Iris pigment epithelial cell (primary cell): ENCODE measurements around the gene PODNL1.

Experiments used
- DNase-seq: peaks from one replicate; pipeline ENCODE4 v3.0.0-alpha.2; 2011; ENCODE audit warnings: low read depth

The PODNL1 gene, protein sequence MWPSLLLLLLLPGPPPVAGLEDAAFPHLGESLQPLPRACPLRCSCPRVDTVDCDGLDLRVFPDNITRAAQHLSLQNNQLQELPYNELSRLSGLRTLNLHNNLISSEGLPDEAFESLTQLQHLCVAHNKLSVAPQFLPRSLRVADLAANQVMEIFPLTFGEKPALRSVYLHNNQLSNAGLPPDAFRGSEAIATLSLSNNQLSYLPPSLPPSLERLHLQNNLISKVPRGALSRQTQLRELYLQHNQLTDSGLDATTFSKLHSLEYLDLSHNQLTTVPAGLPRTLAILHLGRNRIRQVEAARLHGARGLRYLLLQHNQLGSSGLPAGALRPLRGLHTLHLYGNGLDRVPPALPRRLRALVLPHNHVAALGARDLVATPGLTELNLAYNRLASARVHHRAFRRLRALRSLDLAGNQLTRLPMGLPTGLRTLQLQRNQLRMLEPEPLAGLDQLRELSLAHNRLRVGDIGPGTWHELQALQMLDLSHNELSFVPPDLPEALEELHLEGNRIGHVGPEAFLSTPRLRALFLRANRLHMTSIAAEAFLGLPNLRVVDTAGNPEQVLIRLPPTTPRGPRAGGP

DNA sequence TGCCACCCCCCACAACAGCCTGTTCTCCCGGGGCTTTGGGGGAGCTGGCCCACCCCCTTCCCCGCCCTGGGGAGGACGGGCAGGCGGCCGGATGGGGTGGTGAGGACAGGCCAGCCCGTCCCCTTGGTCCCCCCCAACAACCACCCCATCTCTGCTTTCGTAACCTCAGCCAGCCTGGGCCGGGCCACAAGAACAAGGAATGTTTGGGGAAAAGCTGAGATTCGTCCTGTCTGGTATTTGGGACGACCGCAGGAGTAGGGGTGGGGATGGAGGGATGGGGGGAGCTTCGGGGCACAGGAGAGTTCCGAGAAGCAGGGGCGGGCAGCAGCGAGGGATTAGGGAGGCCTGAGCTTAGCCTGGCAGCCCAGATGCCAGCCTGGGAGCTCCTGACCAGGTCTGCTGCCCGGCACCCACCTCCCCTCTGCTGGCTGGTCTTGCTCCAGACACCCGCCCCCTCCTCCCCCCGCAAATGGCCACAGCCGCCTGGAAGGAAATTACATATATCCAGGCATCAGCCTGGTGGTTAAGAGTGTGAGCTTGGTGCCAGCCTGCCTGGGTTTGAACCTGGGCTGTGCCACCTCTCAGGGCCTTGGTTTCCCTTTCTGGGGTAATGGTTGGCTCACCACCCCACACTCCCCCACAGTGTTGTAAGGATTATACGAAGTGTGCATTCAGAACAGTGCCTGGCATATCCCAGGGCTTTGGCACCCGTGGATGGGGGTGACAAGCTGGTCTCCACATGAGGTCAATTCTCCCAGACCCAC, at the start of gene PODNL1:
Gene PODNL1, minus strand, starts transcription at position 117 of the 764 bp plus-strand sequence. CDS start 236 bp downstream, outside the sequence.
- peak; percentile 48 for DNase-seq

DNA sequence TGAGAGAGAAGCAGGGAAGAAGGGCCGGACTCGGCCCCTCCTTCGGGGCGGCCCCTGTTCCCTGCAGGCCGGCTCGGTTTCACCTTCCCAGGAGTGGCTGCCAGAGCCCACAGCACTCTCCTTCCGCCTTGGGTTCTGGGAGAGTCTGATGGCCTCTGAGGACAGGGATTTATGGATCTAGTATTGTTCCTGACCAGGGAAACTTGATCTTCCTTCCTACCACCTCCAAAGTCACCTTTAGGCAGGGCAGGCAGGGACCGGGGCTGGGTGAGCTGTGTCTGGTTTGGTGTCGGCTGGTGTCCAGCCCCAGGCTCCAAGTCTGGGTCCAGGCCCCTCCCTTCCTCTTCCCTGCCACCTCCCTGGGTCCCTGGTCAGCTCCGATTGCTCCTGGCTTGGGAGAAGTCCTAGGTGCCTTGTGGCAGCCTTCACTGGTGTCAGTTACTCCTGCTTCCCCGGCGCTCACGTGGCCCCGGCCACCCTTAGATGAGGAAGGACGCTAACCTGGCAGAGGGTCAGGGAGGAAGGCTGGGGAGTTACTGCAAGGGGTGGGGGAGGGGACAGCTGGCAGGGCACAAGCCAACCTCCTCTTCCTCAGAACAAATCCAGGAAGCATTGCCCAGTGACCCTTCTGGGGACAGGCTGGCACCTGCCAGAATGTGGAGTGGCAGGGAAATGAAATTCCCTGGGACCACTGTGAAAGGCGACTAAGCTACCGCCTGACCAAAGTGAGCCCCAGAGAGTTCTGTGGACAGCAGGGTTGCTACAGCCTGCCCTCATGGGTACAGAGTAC, 49.1 kb upstream of the PODNL1 start:
- no peak for DNase-seq

DNA sequence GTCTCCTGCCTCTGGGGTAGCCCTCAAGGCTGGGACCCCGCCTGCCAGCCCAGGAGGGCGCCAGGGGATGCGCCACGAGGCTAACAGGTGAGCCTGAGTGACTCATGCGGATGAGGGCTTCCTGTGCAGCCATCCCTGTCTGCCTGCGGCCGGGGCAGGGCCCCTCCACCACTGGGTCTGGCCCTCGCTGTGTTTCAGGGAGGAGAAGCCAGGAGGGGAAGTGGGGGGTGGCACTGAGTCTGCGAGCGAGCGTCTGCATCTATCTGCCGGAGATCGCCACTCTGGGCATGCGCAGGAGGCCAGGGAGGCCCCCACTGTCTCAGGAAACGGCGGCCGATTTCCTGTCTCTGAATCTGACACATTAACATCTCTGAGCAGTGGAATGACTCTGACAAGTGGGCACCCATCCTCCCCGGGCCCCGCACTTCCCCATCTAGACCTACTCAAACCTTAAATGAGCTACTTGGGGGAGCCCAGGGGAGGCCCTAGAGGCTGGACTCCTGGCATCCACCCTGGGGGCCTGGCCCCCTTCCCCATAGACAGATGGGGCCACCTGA, 48.2 kb upstream of the PODNL1 start:
- peak; percentile 80 for DNase-seq

DNA sequence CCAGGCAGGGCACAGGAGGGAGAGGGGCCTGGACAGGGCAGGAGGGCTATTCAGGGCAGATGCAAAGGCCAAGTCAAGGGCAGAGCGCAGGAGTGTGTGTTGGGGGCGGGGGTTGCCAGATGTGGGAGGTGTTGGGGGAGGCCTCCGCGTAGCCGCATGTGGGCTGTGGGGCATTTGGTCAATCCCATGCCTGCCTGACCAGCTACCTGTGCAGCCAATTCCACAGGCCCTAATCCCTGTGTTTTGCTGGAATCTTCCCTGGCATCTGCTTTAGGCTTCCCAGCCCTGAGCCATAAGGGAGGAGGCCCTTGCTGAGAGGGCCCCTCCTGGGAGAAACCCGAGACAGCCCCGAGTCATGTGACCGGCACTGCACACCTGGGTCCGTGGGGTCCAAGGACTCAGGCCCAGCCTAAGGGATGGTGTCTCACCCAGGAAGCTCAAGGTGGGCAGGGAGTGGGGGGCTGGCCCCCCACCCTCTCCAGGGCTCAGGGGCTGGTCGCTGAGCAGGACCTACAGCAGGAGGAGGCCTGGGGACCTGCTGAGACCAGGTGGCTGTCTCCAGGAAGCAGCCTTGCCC, 47.6 kb upstream of the PODNL1 start:
- no peak for DNase-seq

DNA sequence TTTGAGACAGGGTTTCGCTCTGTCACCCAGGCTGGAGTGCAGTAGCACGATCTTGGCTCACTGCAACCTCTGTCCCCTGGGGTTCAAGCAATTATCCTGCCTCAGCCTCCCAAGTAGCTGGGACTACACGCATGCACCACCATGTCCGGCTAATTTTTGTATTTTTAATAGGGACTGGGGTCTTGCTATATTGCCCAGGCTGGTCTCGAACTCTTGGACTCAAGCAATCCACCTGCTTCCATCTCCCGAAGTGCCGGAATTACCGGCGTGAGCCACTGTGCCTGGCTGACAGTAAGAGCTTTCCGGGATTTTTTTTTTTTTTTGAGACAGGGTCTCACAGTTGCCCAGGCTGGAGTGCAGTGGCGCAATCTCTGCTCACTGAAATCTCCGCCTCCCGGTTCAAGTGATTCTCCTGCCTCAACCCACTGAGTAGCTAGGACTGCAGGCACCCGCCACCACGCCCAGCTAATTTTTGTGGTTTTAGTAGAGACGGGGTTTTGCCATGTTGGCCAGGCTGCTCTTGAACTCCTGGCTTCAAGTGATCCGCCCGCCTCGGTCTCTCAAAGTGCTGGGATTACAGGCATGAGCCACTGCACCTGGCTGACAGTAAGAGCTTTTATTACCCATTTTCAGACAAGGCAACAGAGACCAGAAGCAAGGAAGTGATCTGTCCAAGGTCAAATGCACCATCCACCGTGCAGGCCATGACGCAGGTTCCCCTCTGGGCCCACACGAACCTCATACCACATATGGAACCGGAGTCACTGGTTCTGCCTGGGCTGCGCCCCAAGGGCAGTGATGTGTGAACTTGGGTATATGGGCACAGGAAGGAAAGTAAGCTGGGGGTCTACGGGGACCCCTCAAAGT, 46.9 kb upstream of the PODNL1 start:
- DNase-seq: no peak

DNA sequence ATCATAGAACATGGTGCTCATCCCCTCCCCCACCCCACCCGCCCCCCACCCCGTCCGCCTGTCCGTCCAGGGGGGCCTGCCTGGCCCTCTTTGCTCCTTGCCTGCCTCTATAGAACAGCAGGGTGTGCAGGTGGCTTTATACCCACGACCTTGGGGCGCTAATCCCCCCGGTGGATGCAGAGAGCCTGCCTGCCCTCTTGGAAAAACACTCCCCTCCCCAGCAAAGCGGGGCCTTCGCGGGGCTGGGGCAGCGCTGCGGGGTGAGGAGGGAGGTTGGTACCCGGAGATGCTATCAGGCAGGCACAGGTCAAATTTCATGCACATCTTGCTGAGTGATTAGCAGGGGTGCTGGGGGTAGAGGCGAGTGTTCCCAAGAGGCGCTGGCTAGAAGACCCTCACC, 46.0 kb upstream of the PODNL1 start:
- no peak for DNase-seq

DNA sequence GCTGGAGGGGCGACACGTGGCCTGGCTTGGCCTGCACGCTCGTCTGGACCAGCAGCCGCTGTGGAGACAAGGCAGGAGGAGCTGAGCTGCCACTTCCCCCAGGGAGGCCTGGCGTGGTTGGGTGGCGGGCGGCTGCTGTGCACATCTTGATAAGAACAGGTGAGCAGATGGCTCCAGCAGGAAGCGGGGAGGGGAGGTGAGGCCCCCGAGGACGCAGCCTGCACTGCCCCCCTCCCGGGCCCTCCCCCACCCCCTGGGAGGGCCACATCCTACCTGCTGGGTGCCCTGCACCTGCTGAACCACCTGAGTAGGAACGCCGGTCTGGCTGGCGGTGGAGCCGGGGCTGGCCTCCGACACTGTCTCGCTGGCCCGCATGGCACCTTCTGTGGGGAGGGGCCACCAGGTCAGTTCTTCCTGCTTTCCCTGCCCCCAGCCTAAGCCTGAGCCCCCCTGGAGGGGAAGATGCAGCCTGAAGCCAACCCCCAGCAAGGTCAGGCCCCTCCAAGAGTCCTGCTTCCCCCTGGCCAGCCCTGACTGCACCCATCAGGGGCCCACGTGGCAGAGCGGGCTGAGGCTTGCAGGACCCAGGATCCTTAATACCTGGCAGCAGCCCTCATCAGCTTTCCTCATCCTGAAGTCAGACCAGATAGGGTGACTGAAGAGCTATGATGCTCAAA, 45.1 kb upstream of the PODNL1 start:
- DNase-seq: no peak

- DNase-seq: no peak
Observed at GRCh38 chr19:13982773-13983172, 44.6 kb upstream of the PODNL1 start.

DNA sequence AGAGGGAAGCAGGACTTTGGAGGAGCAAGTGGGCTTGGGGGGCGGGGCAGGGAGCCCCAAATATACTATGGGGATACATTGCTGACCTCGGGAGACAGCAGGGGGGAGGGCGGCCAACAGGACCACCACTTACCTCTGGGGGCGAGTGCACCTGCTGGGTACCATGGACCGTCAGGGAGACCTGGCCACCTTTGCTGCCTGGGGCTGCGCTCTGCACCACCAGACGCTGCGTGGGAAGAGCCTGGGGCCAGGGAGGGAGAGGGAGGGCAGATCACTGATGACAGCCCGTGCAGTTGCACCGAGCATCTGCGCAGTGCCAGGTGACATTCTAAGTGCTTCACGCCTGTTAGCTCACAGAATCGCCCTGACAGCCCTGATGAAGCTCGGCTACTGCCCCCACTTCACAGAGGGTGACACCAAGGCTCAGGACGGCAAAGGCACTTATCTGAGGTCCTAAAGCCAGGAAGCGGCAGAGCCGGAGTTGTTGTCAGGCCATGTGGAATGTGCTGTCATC, 43.8 kb upstream of the PODNL1 start:
- no peak for DNase-seq

- no peak for DNase-seq
Observed at GRCh38 chr19:13981467-13981866, 43.2 kb upstream of the PODNL1 start.

DNA sequence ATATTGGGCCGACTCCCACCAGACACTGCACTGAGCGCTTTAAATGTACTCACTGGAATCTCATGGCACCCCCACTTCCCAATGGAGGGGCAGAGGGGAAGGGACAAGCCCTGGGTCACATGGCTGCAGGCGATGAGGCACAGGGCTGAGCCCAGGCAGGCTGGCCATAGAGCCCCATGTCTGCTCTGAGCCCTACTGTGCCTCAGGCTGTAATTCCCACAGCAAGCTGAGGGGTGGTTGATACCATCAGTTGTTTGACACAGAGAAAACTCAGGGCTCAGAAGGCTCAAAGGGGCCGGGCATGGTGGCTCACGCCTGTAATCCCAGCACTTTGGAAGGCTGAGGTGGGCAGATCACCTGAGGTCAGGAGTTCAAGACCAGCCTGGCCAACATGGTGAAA, 42.8 kb upstream of the PODNL1 start:
- no peak for DNase-seq

- DNase-seq: no peak
Observed at GRCh38 chr19:13980340-13980739, 42.1 kb upstream of the PODNL1 start.

GRCh38 chr19:13979686-13980085, 41.5 kb upstream of the PODNL1 start:
- DNase-seq: no peak

DNA sequence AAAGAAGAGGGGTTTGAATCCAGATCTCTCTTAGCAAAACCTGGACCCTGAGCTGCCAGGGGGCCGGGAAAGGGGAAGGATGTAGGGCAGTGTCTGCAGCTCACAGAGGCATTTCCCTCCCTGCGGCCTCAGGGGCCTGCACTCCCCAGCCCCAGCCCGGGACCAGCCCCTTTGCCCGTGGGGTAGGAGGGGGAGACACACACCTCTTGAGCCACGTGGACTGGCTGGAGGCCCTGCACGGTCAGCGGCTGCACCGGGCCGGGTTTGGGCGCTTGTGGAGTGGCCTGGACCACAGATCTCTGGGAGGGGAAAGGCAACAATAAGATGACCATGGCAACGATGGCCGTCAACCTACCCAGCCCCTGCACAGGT, 41.0 kb upstream of the PODNL1 start:
- no peak for DNase-seq

DNA sequence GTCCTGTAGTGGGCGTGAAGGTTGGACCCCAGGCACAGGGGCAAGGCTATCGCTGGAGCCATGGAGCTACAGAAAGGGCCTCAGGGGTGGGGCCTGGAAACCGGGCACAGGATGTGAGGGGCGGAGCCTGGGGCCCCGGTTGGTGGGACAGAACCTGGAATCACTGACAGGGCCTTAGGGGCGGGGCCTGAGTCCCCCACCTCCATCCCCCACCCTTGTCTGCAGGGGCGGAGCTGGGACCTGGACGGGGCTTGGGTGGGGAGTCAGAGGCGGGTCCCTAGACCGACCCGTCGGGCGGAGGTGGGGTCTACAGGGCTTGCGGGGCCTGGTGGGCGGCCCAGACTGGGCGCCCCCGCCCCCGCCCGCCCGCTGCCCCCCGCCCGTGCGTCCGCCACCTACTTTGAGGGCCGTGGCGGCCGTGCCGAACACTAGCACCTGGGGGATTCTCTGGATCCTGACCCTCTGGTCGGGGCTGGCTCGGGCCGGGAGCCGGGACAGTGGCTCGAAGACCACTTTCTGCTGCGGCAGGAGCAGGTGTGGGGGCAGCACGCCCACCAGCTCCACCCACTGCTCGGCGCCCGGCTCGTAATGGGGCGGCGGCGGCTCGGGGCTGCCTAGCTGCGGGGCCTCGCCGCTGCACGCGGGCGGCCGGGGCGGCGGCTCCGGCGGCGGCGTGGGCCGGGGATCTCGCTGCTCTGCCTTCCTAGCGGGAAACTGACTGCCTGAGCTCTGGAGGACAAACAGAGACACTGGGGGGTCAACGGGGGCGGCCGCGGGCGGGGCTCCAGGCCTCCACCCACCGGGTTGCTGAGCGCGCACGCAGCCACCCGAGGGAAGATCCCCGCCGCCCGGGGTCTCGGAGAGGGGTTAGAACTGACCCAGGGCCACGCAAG, 40.4 kb upstream of the PODNL1 start:
- DNase-seq: peak; percentile 67

- DNase-seq: no peak
Observed at GRCh38 chr19:13977803-13978202, 39.6 kb upstream of the PODNL1 start.

DNA sequence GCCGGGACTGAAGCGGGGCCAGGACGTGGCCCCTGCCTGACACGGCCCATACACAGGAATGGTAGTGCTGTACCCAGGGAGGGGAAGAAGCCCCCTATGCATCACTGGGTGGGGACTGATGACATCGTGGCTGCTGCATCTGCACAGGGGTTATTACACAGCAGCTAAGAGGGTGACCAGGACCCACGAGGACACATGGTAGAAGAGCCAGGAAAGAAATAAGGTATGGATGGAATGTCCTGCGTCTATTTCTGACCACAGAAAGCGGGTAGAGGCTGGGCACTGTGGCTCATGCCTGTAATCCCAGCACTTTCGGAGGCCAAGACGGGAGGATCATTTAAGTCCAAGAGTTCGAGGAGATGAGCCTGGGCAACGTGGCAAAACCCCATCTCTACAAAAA, 38.2 kb upstream of the PODNL1 start:
- DNase-seq: peak; percentile 13

- DNase-seq: no peak
Observed at GRCh38 chr19:13975870-13976269, 37.7 kb upstream of the PODNL1 start.

DNA sequence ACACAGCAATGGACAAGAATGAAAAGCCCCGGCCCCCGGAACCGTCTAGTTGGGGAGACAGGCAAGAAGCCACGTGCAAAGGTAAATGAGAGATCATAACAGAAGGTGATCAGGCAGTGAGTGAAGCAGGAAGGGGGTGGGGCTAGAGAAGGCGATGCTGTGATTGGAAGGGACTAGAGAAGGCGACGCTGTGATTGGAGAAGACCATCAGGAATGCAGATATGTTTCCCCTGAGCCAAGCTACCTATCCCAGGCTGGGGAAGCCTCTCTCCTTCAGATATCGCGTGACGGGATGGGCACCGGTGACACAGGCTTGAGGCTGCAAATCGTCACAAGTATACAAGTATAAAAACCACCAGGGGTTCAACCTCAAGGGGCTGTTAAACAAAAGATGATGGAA, 35.9 kb upstream of the PODNL1 start:
- DNase-seq: peak; percentile 45
